Measurements from ENCODE around the gene ZFP36.
A peak's percentile ranks its signal among the peaks of the same experiment; 100 is the strongest.

Gene ZFP36

GRCh38 chr19:39419003-39419402 is 12.4 kb downstream of the ZFP36 start:
- no peak for DNase-seq (ENCODE audit: low spot score)

DNA sequence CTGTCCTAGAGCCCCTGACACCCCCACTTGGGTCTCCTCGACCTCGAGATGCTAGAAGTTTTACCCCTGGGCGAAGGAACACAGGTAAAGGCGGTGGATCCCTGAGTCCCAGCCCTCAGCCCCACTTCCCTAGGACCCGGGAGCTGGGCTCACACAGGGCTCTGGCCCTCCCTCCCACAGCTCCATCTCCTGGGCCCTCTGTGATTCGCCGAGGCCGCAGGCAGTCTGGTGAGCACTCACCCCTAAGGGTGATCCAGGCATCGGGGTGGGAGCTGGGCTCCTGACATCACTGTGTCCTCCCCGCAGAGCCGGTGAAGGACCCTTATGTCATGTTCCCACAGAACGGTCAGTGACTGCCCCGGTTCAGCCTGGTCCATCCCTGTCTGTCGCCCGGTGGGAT is 14.1 kb downstream of the ZFP36 start:
- DNase-seq (ENCODE audit: low spot score) = no peak

- no peak for DNase-seq (ENCODE audit: low spot score)
Observed at GRCh38 chr19:39422020-39422419, 15.4 kb downstream of the ZFP36 start.

- DNase-seq (ENCODE audit: low spot score) = no peak
Observed at GRCh38 chr19:39423258-39424086, 16.8 kb downstream of the ZFP36 start.

DNA sequence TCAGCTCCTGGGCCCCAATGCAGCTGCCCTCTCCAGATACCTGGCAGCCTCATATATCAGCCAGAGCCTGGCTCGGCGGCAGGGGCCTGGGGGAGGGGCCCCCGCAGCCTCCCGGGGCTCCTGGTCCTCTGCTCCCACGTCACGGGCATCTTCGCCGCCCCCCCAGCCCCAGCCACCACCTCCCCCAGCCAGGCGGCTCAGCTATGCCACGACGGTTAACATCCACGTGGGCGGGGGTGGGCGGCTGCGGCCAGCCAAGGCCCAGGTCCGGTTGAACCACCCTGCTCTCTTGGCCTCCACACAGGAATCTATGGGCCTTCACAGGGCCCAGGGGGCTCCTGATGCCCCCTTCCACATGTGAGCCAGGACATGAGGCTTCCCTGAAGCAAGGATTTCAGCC is 18.3 kb downstream of the ZFP36 start:
- no peak for DNase-seq (ENCODE audit: low spot score)

GRCh38 chr19:39425744-39426143 is 19.1 kb downstream of the ZFP36 start:
- no peak for DNase-seq (ENCODE audit: low spot score)

DNA sequence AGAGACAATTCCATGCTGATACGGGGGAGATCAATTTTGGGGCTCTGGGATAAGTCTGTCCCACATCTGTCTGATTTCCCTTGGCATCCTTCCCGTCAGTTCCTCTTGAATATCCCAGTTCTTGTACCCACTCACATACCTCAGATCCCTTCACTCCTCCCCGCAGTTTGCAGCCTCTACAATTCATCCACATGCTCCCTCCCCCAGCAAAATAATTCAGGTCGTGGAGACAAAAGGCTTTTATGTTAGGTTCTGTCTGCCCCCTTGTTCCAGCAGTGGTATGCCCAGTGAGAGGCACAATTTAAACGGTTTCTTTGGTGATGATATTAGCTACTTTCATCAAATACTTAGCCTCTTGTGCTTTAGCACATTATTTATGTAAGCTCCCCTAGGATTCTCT is 19.5 kb downstream of the ZFP36 start:
- DNase-seq (ENCODE audit: low spot score) = no peak

DNA sequence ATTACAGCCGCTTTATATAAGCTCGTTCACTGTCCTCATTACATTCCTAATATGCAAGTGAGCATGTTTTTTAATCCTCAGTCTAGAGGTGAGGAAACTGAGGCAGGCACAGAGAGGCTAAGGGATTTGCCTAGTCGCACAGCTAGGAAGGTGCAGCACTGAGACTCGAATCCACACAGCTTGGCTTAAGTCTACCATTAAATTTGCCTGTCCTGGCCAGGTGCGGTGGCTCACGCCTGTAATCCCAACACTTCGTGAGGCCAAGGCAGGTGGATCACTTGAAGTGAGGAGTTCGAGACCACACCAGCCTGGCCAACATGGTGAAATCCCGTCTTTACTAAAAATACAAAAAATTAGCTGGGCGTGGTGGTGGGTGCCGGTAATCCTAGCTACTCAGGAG is 21.1 kb downstream of the ZFP36 start:
- DNase-seq (ENCODE audit: low spot score) = no peak

DNA sequence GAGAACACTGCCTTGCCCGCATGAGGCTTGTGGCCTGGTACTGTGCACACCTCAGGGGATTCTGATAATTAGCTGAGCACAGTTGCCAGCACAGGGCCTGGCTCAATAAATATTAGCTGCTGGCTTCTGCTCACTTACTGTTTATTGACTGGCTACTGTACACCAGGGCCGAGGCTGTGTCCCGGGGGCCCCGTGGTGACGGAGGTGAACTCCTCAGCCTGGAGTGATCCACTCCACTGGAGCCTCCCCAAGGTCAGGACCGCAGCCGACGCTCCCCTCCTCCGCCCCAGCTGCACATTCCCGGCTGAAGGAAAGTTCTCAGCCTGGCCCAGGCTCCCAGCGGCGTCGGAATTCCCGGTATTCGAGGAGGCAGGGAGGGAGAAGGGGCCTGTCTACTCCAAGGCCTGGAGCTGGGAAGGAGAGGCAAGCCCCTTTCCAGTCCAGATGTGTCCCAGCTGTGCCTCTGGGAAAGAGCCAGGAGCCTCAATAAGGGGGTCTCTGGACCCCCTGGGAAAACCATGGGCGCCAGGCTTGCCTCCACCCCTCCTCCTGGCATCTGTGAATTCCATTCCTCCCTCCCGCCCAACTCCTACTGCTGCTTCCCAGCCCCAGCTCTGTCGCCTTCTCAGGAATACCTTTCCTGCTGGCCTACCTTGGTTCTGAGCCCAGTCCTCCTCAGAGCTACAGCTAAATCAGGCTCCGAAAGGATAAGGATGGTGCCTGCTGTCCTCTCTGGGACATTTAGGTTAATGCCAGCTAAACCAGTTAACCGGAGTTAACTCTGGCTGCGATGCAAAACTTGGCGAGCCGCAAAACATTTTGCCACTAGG is 21.9 kb downstream of the ZFP36 start:
- DNase-seq (ENCODE audit: low spot score) = peak; percentile 87

- DNase-seq (ENCODE audit: low spot score) = no peak
Observed at GRCh38 chr19:39430675-39431593, 24.3 kb downstream of the ZFP36 start.

DNA sequence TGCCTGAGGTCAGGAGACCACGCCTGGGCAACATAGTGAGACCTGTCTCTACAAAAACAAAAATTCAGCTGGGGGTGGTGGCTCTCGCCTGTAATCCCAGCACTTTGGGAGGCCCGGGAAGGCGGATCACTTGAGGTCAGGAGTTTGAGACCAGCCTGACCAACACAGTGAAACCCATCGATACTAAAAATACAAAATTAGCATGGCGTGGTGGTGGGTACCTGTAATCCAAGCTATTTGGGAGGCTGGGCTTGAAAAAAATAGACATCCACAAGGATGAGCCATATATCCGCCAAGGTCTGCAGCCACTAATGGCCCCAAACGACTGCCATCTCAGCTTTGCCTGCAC is 26.0 kb downstream of the ZFP36 start:
- no peak for DNase-seq (ENCODE audit: low spot score)

GRCh38 chr19:39433480-39434079 is 26.9 kb downstream of the ZFP36 start:
- no peak for DNase-seq (ENCODE audit: low spot score)

GRCh38 chr19:39434123-39435076 is 27.8 kb downstream of the ZFP36 start:
- no peak for DNase-seq (ENCODE audit: low spot score)

DNA sequence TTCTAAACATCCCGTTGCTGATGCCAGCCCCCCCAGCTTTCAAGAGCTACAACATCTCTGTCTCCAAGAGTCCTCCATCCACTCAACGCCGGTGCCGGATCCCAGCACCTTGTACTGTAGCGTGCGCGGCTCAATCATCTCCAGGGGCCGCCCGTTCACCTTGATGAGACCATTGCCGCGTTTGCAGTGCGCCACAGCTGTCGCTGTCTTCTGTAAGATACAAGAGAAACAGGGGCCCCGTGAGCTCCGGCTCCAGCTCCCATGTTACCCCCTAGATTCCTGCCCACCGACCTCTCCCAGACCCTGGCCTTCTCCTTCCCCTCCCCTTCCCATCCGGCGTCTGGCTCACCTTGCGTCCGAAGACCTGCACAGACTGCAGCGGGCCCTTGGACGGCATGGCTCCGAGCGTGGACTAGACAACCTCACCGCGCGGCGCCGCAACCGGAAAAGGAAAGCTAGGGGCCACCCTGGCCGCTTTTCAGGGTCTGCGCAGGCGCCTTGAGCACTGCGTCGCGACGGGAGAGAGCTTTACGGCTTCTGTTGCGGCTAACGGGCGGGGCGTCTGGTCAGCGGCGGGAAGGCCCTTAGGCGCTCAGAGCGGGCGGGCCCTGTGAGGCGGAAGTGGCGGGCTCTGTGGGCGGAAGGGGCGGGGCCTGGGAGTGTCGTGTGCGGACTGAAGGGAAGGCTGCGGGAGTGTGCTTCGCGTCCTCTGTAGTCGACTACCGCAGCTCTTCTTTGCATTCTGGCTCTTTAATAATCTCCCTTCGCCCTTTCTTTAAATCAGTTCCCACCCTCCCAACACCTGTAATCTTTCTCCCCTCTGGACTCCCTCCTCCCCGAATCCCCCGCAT is 29.1 kb downstream of the ZFP36 start, which contains the start of gene RPS16:
RPS16 (minus strand) TSS at position 451 of the 851 bp plus-strand sequence; CDS start at position 397, 54 bp downstream.
- DNase-seq (ENCODE audit: low spot score) = peak; percentile 99

DNA sequence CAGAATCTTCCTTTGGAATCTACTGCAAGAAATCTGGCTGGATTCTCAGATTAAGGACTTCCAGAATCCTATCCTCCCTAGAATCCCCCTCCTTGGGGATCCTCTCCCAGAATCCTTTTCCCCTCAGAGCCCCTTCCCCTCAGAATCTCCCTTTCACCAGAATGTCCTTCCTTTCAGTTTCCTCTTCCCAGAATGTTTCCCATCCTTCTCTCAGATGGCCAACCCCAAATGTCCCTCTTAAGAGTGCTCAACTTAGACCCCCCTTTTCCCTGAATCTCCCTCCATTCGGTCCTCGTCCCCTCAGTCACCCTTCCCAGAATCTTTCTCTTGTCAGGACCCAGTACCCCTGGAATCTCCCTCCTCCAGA is 29.7 kb downstream of the ZFP36 start:
- DNase-seq (ENCODE audit: low spot score) = no peak

- DNase-seq (ENCODE audit: low spot score) = no peak
Observed at GRCh38 chr19:39438270-39438934, 31.8 kb downstream of the ZFP36 start.

GRCh38 chr19:39444598-39445195 is 38.0 kb downstream of the ZFP36 start:
- no peak for DNase-seq (ENCODE audit: low spot score)

- peak; percentile 96 for DNase-seq (ENCODE audit: low spot score)
Observed at GRCh38 chr19:39445196-39446111, 38.8 kb downstream of the ZFP36 start, which contains the start of gene SUPT5H. TSS of gene SUPT5H (plus strand) at chr19:39445582. CDS start at chr19:39445891, 309 bp downstream.
